Transverse colon (tissue), 4 donors: ENCODE results near the gene PRH1.

Source experiments
- CTCF ChIP-seq, 5 experiments: fragments of 200-600 bp in 3 of 5; fragments of 450-650 bp in 2 of 5; sonication (generic) in 3 of 5; IDR thresholded peaks; 1 replicate in 2 of 5; 2 replicates in 3 of 5; pipeline ENCODE4 v1.5.1; 2016 to 2017; ENCODE audit warnings: antibody characterized with exemption in 5 of 5, inconsistent platforms in 3 of 5, mild to moderate bottlenecking in 2 of 5, moderate library complexity in 1 of 5
- EP300 ChIP-seq: sonication (generic); formaldehyde crosslinking; IDR thresholded peaks from one replicate; pipeline ENCODE4 v1.6.1; 2017; ENCODE audit warnings: antibody characterized with exemption, low read depth
- POLR2A ChIP-seq: fragments of 450-650 bp; IDR thresholded peaks from one replicate; pipeline ENCODE4 v1.6.1; 2016; ENCODE audit warnings: antibody characterized with exemption, mild to moderate bottlenecking, moderate library complexity
- POLR2AphosphoS5 ChIP-seq, 3 donors: sonication (generic); formaldehyde crosslinking; IDR thresholded peaks; one replicate each; pipeline ENCODE4 v1.6.1; 2016; ENCODE audit warnings: antibody characterized with exemption in 3 of 3

GRCh38 chr12:10855807-10856206 is 28.2 kb downstream of the PRH1 start:
- TF ChIP-seq POLR2A = no peak
- no peak for TF ChIP-seq POLR2AphosphoS5 (IDR thresholded peaks at IDR 0.05)
- TF ChIP-seq CTCF (IDR thresholded peaks at IDR 0.05) = no peak
- TF ChIP-seq EP300 = no peak
